Measurements from ENCODE around the gene ABHD18. TPM values are rescaled to one million over a fixed set of nuclear protein-coding genes. Genes with fewer than 3 reads are reported as not detected.
"Not testable (repeated sequence)": the region's sequence is repeated elsewhere in the genome, so short reads cannot be mapped to it uniquely, and the experiment has no call there.

ABHD18 gene
- total and polyA plus RNA-seq, 2 experiments from 2014 or later: 8.6 to 14.4 TPM

DNA sequence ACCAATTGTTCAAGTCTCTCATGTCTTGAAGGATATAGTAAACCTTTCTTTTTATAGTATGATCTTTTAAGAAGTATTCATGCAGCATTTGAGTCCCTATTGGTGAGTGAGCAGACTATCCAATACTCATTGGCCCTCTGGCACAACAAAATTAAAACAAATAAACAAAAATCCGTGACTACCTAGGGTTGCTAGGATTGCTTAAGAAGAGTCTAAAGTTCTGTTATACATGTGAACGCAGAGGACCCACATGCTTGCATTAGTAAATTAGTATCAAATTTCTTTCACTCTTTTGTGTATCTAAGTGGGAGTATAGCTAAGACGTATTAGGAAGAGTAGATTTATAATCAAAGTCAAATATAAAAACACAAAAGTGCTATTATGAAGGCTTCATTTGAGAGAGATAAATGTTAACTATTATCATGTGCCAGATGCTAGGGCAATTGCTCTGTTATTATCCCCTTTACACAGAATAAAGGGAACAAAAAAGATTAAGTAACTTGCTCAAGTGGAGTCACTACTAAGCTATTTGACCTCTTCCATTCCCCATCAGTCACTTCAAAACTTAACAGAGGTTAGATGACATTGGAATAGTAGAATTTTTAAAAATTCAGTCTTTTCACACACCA, 66.7 kb downstream of the ABHD18 start:
- H3K4me3 ChIP-seq: no peak overlapping the region
- TF ChIP-seq EZH2 (IDR thresholded peaks at IDR 0.05; ENCODE audit: borderline replicate concordance) (no peak), CTCF (IDR thresholded peaks at IDR 0.05; ENCODE audit: poor library complexity) (no peak), EZH2phosphoT487 (IDR thresholded peaks at IDR 0.05; ENCODE audit: low read depth, severe bottlenecking, unreplicated experiment) (no peak)
- H3K79me2 ChIP-seq: no peaks in the 10 kb centered on the region
- no peaks in the 10 kb centered on the region for H4K20me1 ChIP-seq (ENCODE audit: insufficient read depth, poor library complexity, severe bottlenecking)
- 72% methylated on average over 3 of the region's 3 CpGs for WGBS (ENCODE audit: low lambda C conversion rate, missing lambda C conversion rate)
- H3K4me1 ChIP-seq (ENCODE audit: insufficient read depth): no peaks in the 10 kb centered on the region
- H2AFZ ChIP-seq: no peak overlapping the region
- H3K4me2 ChIP-seq: no peak overlapping the region
- H3K9me3 ChIP-seq (ENCODE audit: low read depth): no peaks in the 10 kb centered on the region
- H3K9me2 ChIP-seq (replicated peaks; ENCODE audit: insufficient read depth): no peaks in the 10 kb centered on the region
- no peaks in the 10 kb centered on the region for H3K27me3 ChIP-seq
- H3K27ac ChIP-seq: no peak overlapping the region
- no peaks in the 10 kb centered on the region for H3K36me3 ChIP-seq (replicated peaks; ENCODE audit: insufficient read depth, low read depth)
- no peak for DNase-seq (ENCODE audit: low spot score)

DNA sequence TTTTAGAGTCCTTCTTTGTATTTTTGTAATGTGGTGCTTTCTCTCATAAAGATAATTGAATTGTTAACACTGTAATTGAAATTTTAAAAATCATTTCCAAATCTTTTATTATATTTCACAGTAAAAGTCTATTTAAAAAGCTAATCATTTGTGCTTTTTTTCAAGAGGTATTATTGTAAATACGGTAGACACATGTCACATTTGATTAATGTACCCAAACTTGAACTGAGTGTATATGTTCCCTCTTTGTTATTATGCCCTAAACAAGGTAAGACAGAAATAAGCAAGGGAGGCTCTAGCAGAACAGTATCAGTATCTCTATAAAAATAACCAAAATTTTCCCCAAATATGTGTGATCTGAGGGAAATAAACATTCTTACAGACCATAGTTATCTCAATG, 74.4 kb downstream of the ABHD18 start:
- no peaks in the 10 kb centered on the region for H3K36me3 ChIP-seq (replicated peaks; ENCODE audit: insufficient read depth, low read depth)
- DNase-seq (ENCODE audit: low spot score): no peak
- no peaks in the 10 kb centered on the region for H3K4me1 ChIP-seq (ENCODE audit: insufficient read depth)
- H3K9me2 ChIP-seq (replicated peaks; ENCODE audit: insufficient read depth): no peaks in the 10 kb centered on the region
- H3K9me3 ChIP-seq (ENCODE audit: low read depth): no peaks in the 10 kb centered on the region
- H3K79me2 ChIP-seq: no peaks in the 10 kb centered on the region
- no peak overlapping the region for H2AFZ ChIP-seq
- no peaks in the 10 kb centered on the region for H4K20me1 ChIP-seq (ENCODE audit: insufficient read depth, poor library complexity, severe bottlenecking)
- H3K27ac ChIP-seq: no peak overlapping the region
- no peak overlapping the region for H3K4me2 ChIP-seq
- no peak for TF ChIP-seq EZH2phosphoT487 (IDR thresholded peaks at IDR 0.05; ENCODE audit: low read depth, severe bottlenecking, unreplicated experiment)
- no peak for TF ChIP-seq CTCF (IDR thresholded peaks at IDR 0.05; ENCODE audit: poor library complexity)
- no peak for TF ChIP-seq EZH2 (IDR thresholded peaks at IDR 0.05; ENCODE audit: borderline replicate concordance)
- no peak overlapping the region for H3K4me3 ChIP-seq
- WGBS (ENCODE audit: low lambda C conversion rate, missing lambda C conversion rate): 94% methylated on average over 1 of the region's 1 CpG
- no peaks in the 10 kb centered on the region for H3K27me3 ChIP-seq

DNA sequence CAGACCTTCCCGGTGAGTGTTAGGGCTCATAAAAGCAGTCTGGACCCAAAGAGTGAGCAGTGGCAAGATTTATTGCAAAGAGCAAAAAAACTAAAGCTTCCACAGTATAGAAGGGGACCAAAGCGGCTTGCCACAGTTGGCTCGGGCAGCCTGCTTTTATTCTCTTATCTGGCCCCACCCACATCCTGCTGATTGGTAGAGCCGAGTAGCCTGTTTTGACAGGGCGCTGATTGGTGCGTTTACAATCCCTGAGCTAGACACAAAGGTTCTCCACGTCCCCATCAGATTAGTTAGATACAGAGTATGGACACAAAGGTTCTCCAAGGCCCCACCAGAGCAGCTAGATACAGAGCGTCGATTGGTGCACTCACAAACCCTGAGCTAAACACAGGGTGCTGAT, 81.8 kb downstream of the ABHD18 start:
- H3K27me3 ChIP-seq; H3K9me2 ChIP-seq (replicated peaks; ENCODE audit: insufficient read depth); H4K20me1 ChIP-seq (ENCODE audit: insufficient read depth, poor library complexity, severe bottlenecking); H3K9me3 ChIP-seq (ENCODE audit: low read depth); H3K36me3 ChIP-seq (replicated peaks; ENCODE audit: insufficient read depth, low read depth); H3K79me2 ChIP-seq; H3K4me3 ChIP-seq; H3K4me2 ChIP-seq; DNase-seq (ENCODE audit: low spot score); H3K27ac ChIP-seq; H3K4me1 ChIP-seq (ENCODE audit: insufficient read depth); H2AFZ ChIP-seq: not testable (repeated sequence)
- WGBS (ENCODE audit: low lambda C conversion rate, missing lambda C conversion rate): 89% methylated on average over 9 of the region's 9 CpGs

DNA sequence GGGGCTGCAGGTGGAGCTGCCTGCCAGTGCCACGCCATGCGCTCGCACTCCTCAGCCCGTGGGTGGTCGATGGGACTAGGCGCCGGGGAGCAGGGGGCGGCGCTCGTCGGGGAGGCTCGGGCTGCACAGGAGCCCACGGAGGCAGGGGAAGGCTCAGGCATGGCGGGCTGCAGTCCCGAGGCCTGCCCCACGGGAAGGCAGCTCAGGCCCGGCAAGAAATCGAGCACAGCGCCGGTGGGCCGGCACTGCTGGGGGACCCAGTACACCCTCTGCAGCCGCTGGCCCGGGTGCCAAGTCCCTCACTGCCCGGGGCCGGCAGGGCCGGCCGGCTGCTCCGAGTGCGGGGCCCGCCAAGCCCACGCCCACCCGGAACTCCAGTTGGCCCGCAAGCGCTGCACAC, 82.3 kb downstream of the ABHD18 start:
- DNase-seq (ENCODE audit: low spot score); H2AFZ ChIP-seq; H3K36me3 ChIP-seq (replicated peaks; ENCODE audit: insufficient read depth, low read depth); H3K27me3 ChIP-seq; H3K4me1 ChIP-seq (ENCODE audit: insufficient read depth); H4K20me1 ChIP-seq (ENCODE audit: insufficient read depth, poor library complexity, severe bottlenecking); H3K4me2 ChIP-seq; H3K79me2 ChIP-seq; H3K9me3 ChIP-seq (ENCODE audit: low read depth); H3K4me3 ChIP-seq; H3K27ac ChIP-seq; H3K9me2 ChIP-seq (replicated peaks; ENCODE audit: insufficient read depth): not testable (repeated sequence)
- WGBS (ENCODE audit: low lambda C conversion rate, missing lambda C conversion rate): 96% methylated on average over 22 of the region's 34 CpGs

DNA sequence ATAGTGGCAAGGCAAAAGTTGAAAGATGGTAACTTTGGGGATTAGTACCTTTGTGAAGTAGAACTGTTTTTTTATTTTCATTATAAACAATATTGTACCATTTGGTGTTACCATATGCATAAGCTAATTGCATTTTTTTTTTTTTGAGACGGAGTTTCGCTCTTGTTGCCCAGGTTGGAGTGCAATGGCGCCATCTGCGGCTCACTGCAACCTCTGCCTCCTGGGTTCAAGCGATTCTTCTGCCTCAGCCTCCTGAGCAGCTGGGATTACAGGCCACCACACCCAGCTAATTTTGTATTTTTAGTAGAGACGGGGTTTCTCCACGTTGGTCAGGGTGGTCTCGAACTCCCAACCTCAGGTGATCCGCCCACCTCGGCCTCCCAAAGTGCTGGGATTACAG, 86.0 kb downstream of the ABHD18 start:
- H3K27ac ChIP-seq; H2AFZ ChIP-seq; H3K79me2 ChIP-seq; H3K4me1 ChIP-seq (ENCODE audit: insufficient read depth); H3K9me2 ChIP-seq (replicated peaks; ENCODE audit: insufficient read depth); H4K20me1 ChIP-seq (ENCODE audit: insufficient read depth, poor library complexity, severe bottlenecking); H3K27me3 ChIP-seq; H3K36me3 ChIP-seq (replicated peaks; ENCODE audit: insufficient read depth, low read depth); H3K4me2 ChIP-seq; H3K4me3 ChIP-seq; H3K9me3 ChIP-seq (ENCODE audit: low read depth); DNase-seq (ENCODE audit: low spot score): not testable (repeated sequence)
- 89% methylated on average over 10 of the region's 10 CpGs for WGBS (ENCODE audit: low lambda C conversion rate, missing lambda C conversion rate)

DNA sequence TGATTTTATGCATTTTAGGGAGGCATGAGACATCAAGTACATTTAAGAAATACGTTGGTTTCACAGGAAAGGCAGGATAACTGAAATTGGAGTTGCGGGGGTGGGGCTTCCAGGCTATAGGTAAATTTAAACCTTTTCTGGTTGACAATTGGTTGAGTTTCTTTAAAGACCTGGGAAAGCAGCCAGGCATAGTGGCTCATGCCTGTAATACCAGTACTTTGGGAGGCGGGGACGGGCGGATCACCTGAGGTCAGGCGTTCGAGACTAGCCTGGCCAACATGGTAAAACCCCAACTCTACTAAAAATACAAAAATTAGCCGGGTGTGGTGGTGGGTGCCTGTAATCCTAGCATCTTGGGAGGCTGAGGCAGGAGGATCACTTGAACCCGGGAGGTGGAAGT, 89.7 kb downstream of the ABHD18 start:
- not testable (repeated sequence) for H3K36me3 ChIP-seq (replicated peaks; ENCODE audit: insufficient read depth, low read depth); H3K9me2 ChIP-seq (replicated peaks; ENCODE audit: insufficient read depth); H2AFZ ChIP-seq; H3K4me2 ChIP-seq; H3K9me3 ChIP-seq (ENCODE audit: low read depth); H3K79me2 ChIP-seq; H3K27ac ChIP-seq; DNase-seq (ENCODE audit: low spot score); H3K4me1 ChIP-seq (ENCODE audit: insufficient read depth); H3K4me3 ChIP-seq; H3K27me3 ChIP-seq; H4K20me1 ChIP-seq (ENCODE audit: insufficient read depth, poor library complexity, severe bottlenecking)
- WGBS (ENCODE audit: low lambda C conversion rate, missing lambda C conversion rate): 92% methylated on average over 9 of the region's 9 CpGs

DNA sequence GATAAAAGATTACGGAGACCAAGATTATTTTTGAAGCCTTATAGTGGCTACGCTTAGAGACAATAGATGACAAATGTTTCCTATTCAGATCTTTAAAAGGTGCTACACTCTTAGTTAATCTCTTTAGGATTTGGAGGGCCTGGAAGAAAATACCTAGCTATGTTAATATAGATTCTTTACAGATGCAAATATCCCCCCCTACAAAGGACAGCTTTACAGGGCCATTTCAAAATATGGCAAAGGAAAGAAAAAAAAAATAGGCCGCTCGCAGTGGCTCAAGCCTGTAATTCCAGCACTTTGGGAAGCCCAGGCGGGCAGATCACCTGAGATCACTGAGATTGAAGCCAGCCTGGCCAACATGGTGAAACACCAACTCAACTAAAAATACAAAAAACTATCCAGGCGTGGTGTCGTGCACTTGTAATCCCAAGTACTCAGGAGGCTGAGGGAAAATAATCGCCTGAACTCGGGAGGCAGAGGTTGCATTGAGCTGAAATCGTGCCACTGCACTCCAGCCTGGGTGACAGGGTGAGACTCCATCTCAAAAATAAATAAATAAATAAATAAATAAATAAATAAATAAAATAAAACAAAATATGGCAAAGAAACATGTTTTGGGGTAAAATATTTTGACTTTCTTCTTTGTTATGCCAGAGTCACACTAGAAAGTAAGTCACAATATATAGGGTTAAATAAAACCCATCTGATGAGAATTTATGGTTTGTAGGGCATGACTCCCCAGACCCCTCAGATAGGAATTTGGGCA, 90.4 kb downstream of the ABHD18 start:
- not testable (repeated sequence) for H3K4me3 ChIP-seq; H4K20me1 ChIP-seq (ENCODE audit: insufficient read depth, poor library complexity, severe bottlenecking); H3K9me2 ChIP-seq (replicated peaks; ENCODE audit: insufficient read depth); DNase-seq (ENCODE audit: low spot score); H2AFZ ChIP-seq; H3K36me3 ChIP-seq (replicated peaks; ENCODE audit: insufficient read depth, low read depth); H3K27me3 ChIP-seq; H3K27ac ChIP-seq; H3K79me2 ChIP-seq; H3K9me3 ChIP-seq (ENCODE audit: low read depth); H3K4me2 ChIP-seq; H3K4me1 ChIP-seq (ENCODE audit: insufficient read depth)
- WGBS (ENCODE audit: low lambda C conversion rate, missing lambda C conversion rate): 83% methylated on average over 10 of the region's 10 CpGs
